ENCODE measurements around the gene SIT1.

GRCh38 chr9:35617548-35617947 lies 33.2 kb downstream of the SIT1 start:
- TF ChIP-seq CTCF (conservative IDR thresholded peaks at IDR 0.05; ENCODE audit: low read depth in 2 of 2), result no peak
- TF ChIP-seq REST (IDR thresholded peaks at IDR 0.05; ENCODE audit: unreplicated experiment), result no peak
- no peak for TF ChIP-seq CREB1 (CRISPR knock-in tag; IDR thresholded peaks at IDR 0.05; ENCODE audit: low read depth)
- no peak for TF ChIP-seq EZH2 (IDR thresholded peaks at IDR 0.05; ENCODE audit: low read depth, unreplicated experiment)
- no peak for TF ChIP-seq POLR2AphosphoS5 (IDR thresholded peaks at IDR 0.05; ENCODE audit: low read depth)
- TF ChIP-seq ZNF331 (CRISPR knock-in tag; IDR thresholded peaks at IDR 0.05; ENCODE audit: low read depth), result no peak
- no peak for TF ChIP-seq EZH2phosphoT487 (IDR thresholded peaks at IDR 0.05; ENCODE audit: unreplicated experiment)

Measured in GM23338 (cell line).